Tibial artery (tissue), 4 donors: Measurements from ENCODE around the gene ARL11.
"Not testable (repeated sequence)": the region's sequence is repeated elsewhere in the genome, so short reads cannot be mapped to it uniquely, and the experiment has no call there.

Source experiments
- DNase-seq, 2 donors: peaks; one replicate each; pipeline ENCODE4 v3.0.0-alpha.2; 2019
- H3K27ac ChIP-seq, 2 donors: fragments of 200-600 bp; sonication (generic) in 1 of 2; 1 replicate in 1 of 2; 2 replicates in 1 of 2; pipeline ENCODE4 v1.5.1; 2018 to 2019; ENCODE audit warnings: mild to moderate bottlenecking in 1 of 2
- H3K27me3 ChIP-seq, 2 donors: fragments of 200-600 bp; sonication (generic) in 1 of 2; one replicate each; pipeline versions ENCODE4 v1.5.1 to v1.6.0; 2016 to 2019
- H3K36me3 ChIP-seq, 3 donors: fragments of 200-600 bp; sonication (generic) in 2 of 3; one replicate each; pipeline ENCODE4 v1.5.1; 2016 to 2019; ENCODE audit warnings: mild to moderate bottlenecking in 2 of 3
- H3K4me1 ChIP-seq, 4 donors: fragments of 200-600 bp; sonication (generic) in 2 of 4; 1 replicate in 3 of 4; 2 replicates in 1 of 4; pipeline ENCODE4 v1.5.1; 2016 to 2019
- H3K4me3 ChIP-seq, 2 donors: fragments of 200-600 bp; sonication (generic) in 1 of 2; 1 replicate in 1 of 2; 2 replicates in 1 of 2; pipeline ENCODE4 v1.5.1; 2018 to 2019; ENCODE audit warnings: mild to moderate bottlenecking in 2 of 2
- H3K9me3 ChIP-seq, 3 donors: fragments of 200-600 bp; sonication (generic) in 1 of 3; one replicate each; pipeline ENCODE4 v1.5.1; 2016 to 2019
- CTCF ChIP-seq, 2 experiments: fragments of 200-600 bp in 1 of 2; fragments of 450-650 bp in 1 of 2; IDR thresholded peaks; one replicate each; pipeline ENCODE4 v1.5.1; 2017 to 2019; ENCODE audit warnings: antibody characterized with exemption in 2 of 2, mild to moderate bottlenecking in 1 of 2, moderate library complexity in 1 of 2
- intact Hi-C: fragments of 100-400 bp; cut with DNase I; formaldehyde crosslinking; loops from one replicate; pipeline ENCODE4 v1.15.0; 2023; ENCODE audit warnings: low total_unique reads

The ARL11 gene

GRCh38 chr13:49608651-49609331 lies 19.5 kb upstream of the ARL11 start:
- intact Hi-C loops: loop anchor here (10.0 kb wide), 1 partner anchor 54 kb away; no protein-coding TSS in a partner anchor
- no peaks in the 10 kb centered on the region for H3K36me3 ChIP-seq
- H3K4me1 ChIP-seq: peaks cover 0 to 4% (median 0%) of the 10 kb centered on the region in 4 donors
- no peak for DNase-seq
- H3K27me3 ChIP-seq: no peaks in the 10 kb centered on the region
- no peak overlapping the region for H3K4me3 ChIP-seq
- no peak for TF ChIP-seq CTCF (IDR thresholded peaks at IDR 0.05)
- H3K27ac ChIP-seq: no peak overlapping the region
- H3K9me3 ChIP-seq: no peaks in the 10 kb centered on the region

GRCh38 chr13:49610176-49610575 lies 18.1 kb upstream of the ARL11 start:
- H3K9me3 ChIP-seq: no peaks in the 10 kb centered on the region

GRCh38 chr13:49612042-49612441 lies 16.3 kb upstream of the ARL11 start:
- DNase-seq, H3K4me1 ChIP-seq, H3K4me3 ChIP-seq, intact Hi-C loops, H3K27ac ChIP-seq, H3K27me3 ChIP-seq, H3K36me3 ChIP-seq, H3K9me3 ChIP-seq: not testable (repeated sequence)

More at GRCh38 chr13:49610176-49610575, 18.1 kb upstream of the ARL11 start:
- no peaks in the 10 kb centered on the region for H3K36me3 ChIP-seq
- H3K27me3 ChIP-seq: no peaks in the 10 kb centered on the region
- intact Hi-C loops: no loop called here
- peaks cover 0 to 4% (median 0%) of the 10 kb centered on the region in 4 donors for H3K4me1 ChIP-seq
- no peak for DNase-seq
- TF ChIP-seq CTCF (IDR thresholded peaks at IDR 0.05): no peak
- no peak overlapping the region for H3K4me3 ChIP-seq
- no peak overlapping the region for H3K27ac ChIP-seq

GRCh38 chr13:49615836-49616675 lies 12.3 kb upstream of the ARL11 start:
- Histone ChIP-seq H3K9me3 (no peaks in the 10 kb centered on the region), H3K36me3 (no peaks in the 10 kb centered on the region), H3K27me3 (no peaks in the 10 kb centered on the region), H3K4me1 (peaks cover 0 to 9% (median 4%) of the 10 kb centered on the region in 4 donors), H3K4me3 (no peak overlapping the region), H3K27ac (peak overlapping the region; percentile 15 to 22)
- no peak for TF ChIP-seq CTCF (IDR thresholded peaks at IDR 0.05)
- intact Hi-C loops: no loop called here
- no peak for DNase-seq

GRCh38 chr13:49616676-49617065 lies 11.6 kb upstream of the ARL11 start:
- DNase-seq: no peak
- peaks cover 0 to 9% (median 4%) of the 10 kb centered on the region in 4 donors for H3K4me1 ChIP-seq
- no peak for TF ChIP-seq CTCF (IDR thresholded peaks at IDR 0.05)
- no peaks in the 10 kb centered on the region for H3K36me3 ChIP-seq
- intact Hi-C loops: no loop called here
- no peak overlapping the region for H3K4me3 ChIP-seq
- peak overlapping the region; percentile 15 to 22 for H3K27ac ChIP-seq
- H3K27me3 ChIP-seq: no peaks in the 10 kb centered on the region
- no peaks in the 10 kb centered on the region for H3K9me3 ChIP-seq

- H3K4me3 ChIP-seq: no peak overlapping the region
- no peak overlapping the region for H3K27ac ChIP-seq
- no peaks in the 10 kb centered on the region for H3K27me3 ChIP-seq
- peaks cover 0 to 9% (median 5%) of the 10 kb centered on the region in 4 donors for H3K4me1 ChIP-seq
- H3K9me3 ChIP-seq: no peaks in the 10 kb centered on the region
- intact Hi-C loops: no loop called here
- DNase-seq: no peak
- H3K36me3 ChIP-seq: no peaks in the 10 kb centered on the region
- TF ChIP-seq CTCF (IDR thresholded peaks at IDR 0.05): no peak
Observed at GRCh38 chr13:49620170-49620621, 8.1 kb upstream of the ARL11 start.
